ENCODE results near the gene TADA2B. TPM values are rescaled to one million over a fixed set of nuclear protein-coding genes. Genes with fewer than 3 reads are reported as not detected.

TADA2B gene
- total RNA-seq, 2 donors from 2014 or later: 20.8 to 27.0 TPM

GRCh38 chr4:7049295-7049694 lies 6.1 kb downstream of the TADA2B start:
- H3K27ac ChIP-seq: peak overlapping the region in 1 of 2 donors; percentile 66
- H3K36me3 ChIP-seq: peaks cover 10% of the 10 kb centered on the region
- no peak overlapping the region for H3K4me3 ChIP-seq
- peaks cover 0 to 73% of the 10 kb centered on the region in 2 donors for H3K4me1 ChIP-seq
- no peaks in the 10 kb centered on the region for H3K9me3 ChIP-seq
- DNase-seq (ENCODE audit: low spot score): no peak
- no peak for TF ChIP-seq CTCF (IDR thresholded peaks at IDR 0.05)
- no peaks in the 10 kb centered on the region for H3K27me3 ChIP-seq

GRCh38 chr4:7049739-7050138 lies 6.6 kb downstream of the TADA2B start:
- DNase-seq (ENCODE audit: low spot score): no peak
- Histone ChIP-seq H3K4me1 (peaks cover 0 to 69% of the 10 kb centered on the region in 2 donors), H3K9me3 (no peaks in the 10 kb centered on the region), H3K27ac (peak overlapping the region; percentile 53 to 66), H3K27me3 (no peaks in the 10 kb centered on the region), H3K36me3 (peaks cover 15% of the 10 kb centered on the region), H3K4me3 (no peak overlapping the region)
- no peak for TF ChIP-seq CTCF (IDR thresholded peaks at IDR 0.05)

DNA sequence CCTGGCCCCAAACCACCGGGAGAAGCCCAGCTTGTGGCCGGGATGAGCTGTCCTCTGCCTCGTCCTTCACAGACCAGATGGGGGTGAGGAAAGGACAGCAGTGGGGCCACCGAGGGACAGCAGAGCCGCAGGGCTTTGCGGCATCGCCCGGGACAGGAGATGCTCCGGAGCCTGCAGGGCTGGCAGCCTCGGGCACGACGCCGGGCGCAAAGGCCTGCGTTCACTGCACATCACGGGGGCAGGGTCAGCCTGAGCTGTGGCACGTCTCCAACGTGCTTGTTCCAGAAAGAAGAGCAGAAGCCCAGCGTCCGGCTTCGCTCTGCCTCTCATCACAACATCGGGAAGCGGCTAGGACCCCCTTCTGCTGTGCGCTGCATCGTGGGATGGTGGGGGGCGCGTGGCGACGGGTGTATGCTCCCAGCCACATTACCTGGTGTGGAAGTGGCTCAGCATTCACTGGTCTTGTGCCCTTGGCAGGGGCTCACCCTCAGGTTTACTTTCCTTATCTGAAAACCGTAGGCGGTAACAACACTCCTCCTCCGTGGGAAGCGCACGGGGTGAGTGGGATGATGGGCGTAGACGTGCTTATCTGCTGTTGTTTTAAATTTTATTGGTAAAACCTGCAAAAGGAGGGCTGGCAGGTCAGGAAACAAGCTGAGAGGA lies 7.4 kb downstream of the TADA2B start:
- Histone ChIP-seq H3K27me3 (no peaks in the 10 kb centered on the region), H3K27ac (peak overlapping the region; percentile 53 to 66), H3K9me3 (no peaks in the 10 kb centered on the region), H3K4me1 (peaks cover 0 to 60% of the 10 kb centered on the region in 2 donors), H3K36me3 (peaks cover 24% of the 10 kb centered on the region), H3K4me3 (no peak overlapping the region)
- TF ChIP-seq CTCF (IDR thresholded peaks at IDR 0.05): no peak
- DNase-seq (ENCODE audit: low spot score): no peak

DNA sequence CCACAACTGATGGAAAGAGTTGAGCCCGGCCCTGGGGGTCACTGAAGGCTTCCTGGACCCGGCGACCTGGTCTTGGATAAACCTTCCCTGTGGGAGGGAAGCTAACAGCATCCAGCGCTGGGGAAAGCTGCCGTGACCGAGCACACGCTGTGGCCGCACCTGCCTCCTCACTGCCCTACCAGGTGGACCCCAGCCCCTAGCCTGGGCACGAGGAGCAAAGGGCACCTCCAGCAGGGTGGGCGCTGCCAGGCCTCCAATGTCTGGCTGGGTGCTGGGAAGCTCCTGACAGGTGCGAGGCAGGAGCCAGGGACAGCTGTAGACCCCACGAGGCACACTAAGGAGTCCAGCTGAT lies 7.9 kb downstream of the TADA2B start:
- no peaks in the 10 kb centered on the region for H3K27me3 ChIP-seq
- peaks cover 0 to 55% of the 10 kb centered on the region in 2 donors for H3K4me1 ChIP-seq
- DNase-seq (ENCODE audit: low spot score): no peak
- H3K27ac ChIP-seq: peak overlapping the region in 1 of 2 donors; percentile 66
- H3K4me3 ChIP-seq: no peak overlapping the region
- no peak for TF ChIP-seq CTCF (IDR thresholded peaks at IDR 0.05)
- H3K36me3 ChIP-seq: peaks cover 26% of the 10 kb centered on the region
- H3K9me3 ChIP-seq: no peaks in the 10 kb centered on the region

GRCh38 chr4:7051905-7052304 lies 8.7 kb downstream of the TADA2B start:
- H3K9me3 ChIP-seq: no peaks in the 10 kb centered on the region
- no peak for TF ChIP-seq CTCF (IDR thresholded peaks at IDR 0.05)
- no peak overlapping the region for H3K4me3 ChIP-seq
- peaks cover 33% of the 10 kb centered on the region for H3K36me3 ChIP-seq
- H3K27ac ChIP-seq: no peak overlapping the region
- H3K4me1 ChIP-seq: peaks cover 0 to 47% of the 10 kb centered on the region in 2 donors
- no peaks in the 10 kb centered on the region for H3K27me3 ChIP-seq
- DNase-seq (ENCODE audit: low spot score): no peak

DNA sequence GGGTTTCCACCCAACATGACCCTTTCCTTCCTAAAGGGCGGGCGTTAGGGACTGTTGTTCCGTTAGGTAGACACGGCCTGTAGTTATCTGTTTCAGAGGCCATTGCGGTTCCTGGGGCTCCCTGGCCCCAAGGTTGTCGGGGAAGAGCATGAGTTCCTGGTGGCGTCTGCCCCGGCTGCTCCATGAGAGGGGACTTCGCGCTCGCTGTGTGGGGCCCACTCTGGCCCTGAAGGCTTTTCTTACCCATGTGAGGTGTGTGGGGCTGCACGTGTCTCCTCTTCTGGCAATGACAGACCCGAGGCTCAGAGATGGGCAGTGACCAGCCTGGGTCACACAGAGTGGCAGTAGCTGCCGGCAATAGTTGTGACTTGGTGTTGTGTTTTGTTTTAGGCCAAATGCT lies 9.1 kb downstream of the TADA2B start:
- TF ChIP-seq CTCF (IDR thresholded peaks at IDR 0.05): no peak
- Histone ChIP-seq H3K27me3 (no peaks in the 10 kb centered on the region), H3K9me3 (no peaks in the 10 kb centered on the region), H3K4me1 (peaks cover 0 to 43% of the 10 kb centered on the region in 2 donors), H3K36me3 (peaks cover 37% of the 10 kb centered on the region), H3K27ac (no peak overlapping the region), H3K4me3 (no peak overlapping the region)
- no peak for DNase-seq (ENCODE audit: low spot score)
